H1 (cell line): Measurements from ENCODE around the gene TERF2IP. TPM values are rescaled to one million over a fixed set of nuclear protein-coding genes. Genes with fewer than 3 reads are reported as not detected.

Experiments used
- SIRT6 ChIP-seq: IDR thresholded peaks from one replicate; pipeline ENCODE4 v1.7.1; 2012; ENCODE audit warnings: low read length, inconsistent platforms
- polyA plus RNA-seq, 7 experiments: library from polyadenylated mRNA; depleted of rRNA in 3 of 7; stranded (reverse) in 5 of 7; unstranded in 2 of 7; fragments of >200 nt in 5 of 7; fragments of 200-250 nt in 2 of 7; gene quantifications; 1 replicate in 5 of 7; 2 replicates in 1 of 7; 4 replicates in 1 of 7; pipeline versions ENCODE4 v1.2.1 to v1.2.3, GENCODE V29; 2011 to 2013; ENCODE audit warnings: missing spikeins in 2 of 7, mixed read lengths in 2 of 7
- total RNA-seq: library from RNA; stranded (reverse); fragmentation: NEBNext Ultra II Directional; extraction: Animal tissue kit (Norgen Biotek cat#: 25700); gene quantifications from 2 replicates; pipeline ENCODE4 v1.2.1, GENCODE V29; 2021

TERF2IP gene
- total and polyA plus RNA-seq, 2 of the 8 experiments (the other 6 are each of a cell fraction or from before 2014, with no cell fraction given): 5.5 to 15.1 TPM

- TF ChIP-seq SIRT6: no peak
- TF ChIP-seq, all 59 proteins: peak for 0
These were observed 7.0 kb upstream of the TERF2IP start (continued) for GRCh38 chr16:75640598-75640997.
